HEK293T (cell line): Measurements from ENCODE around the gene ZNF441.

Source experiments
- ELF4 ChIP-seq: fragments of 450-650 bp; IDR thresholded peaks from 2 replicates; pipeline ENCODE4 v1.6.1; 2017; ENCODE audit warnings: antibody characterized with exemption
- FOXA1 ChIP-seq: fragments of 450-650 bp; IDR thresholded peaks from 2 replicates; pipeline ENCODE4 v1.6.1; 2016; ENCODE audit warnings: mild to moderate bottlenecking
- FOXM1 ChIP-seq: fragments of 450-650 bp; IDR thresholded peaks from 2 replicates; pipeline ENCODE4 v1.6.1; 2017; ENCODE audit warnings: mild to moderate bottlenecking, borderline replicate concordance
- NFRKB ChIP-seq: fragments of 450-650 bp; IDR thresholded peaks from 2 replicates; pipeline ENCODE4 v1.6.1; 2016; ENCODE audit warnings: mild to moderate bottlenecking, moderate library complexity
- SP1 ChIP-seq: fragments of 450-650 bp; IDR thresholded peaks from 2 replicates; pipeline ENCODE4 v1.6.1; 2017
- SUZ12 ChIP-seq: fragments of 450-650 bp; IDR thresholded peaks from 2 replicates; pipeline ENCODE4 v1.6.1; 2016; ENCODE audit warnings: mild to moderate bottlenecking
- TARDBP ChIP-seq: fragments of 450-650 bp; IDR thresholded peaks from 2 replicates; pipeline ENCODE4 v1.6.1; 2016

- no peak for TF ChIP-seq FOXA1
- no peak for TF ChIP-seq SUZ12
- TF ChIP-seq SP1, result no peak
- no peak for TF ChIP-seq ELF4
- TF ChIP-seq TARDBP, result no peak
- no peak for TF ChIP-seq NFRKB
- no peak for TF ChIP-seq FOXM1
Observed at GRCh38 chr19:11754663-11755062, 12.1 kb upstream of the ZNF441 start.
